GM19239 (cell line): Measurements from ENCODE around the gene THRA.
A peak's percentile ranks its signal among the peaks of the same experiment; 100 is the strongest.

Experiments
- DNase-seq: peaks from one replicate; pipeline ENCODE4 v3.0.0; 2011; ENCODE audit warnings: low spot score; ENCODE audit not compliant: insufficient read length
- FAIRE-seq: peaks from 2 replicates; lab custom pipeline; 2011; peaks lifted over from hg19 to GRCh38; lab: Jason Lieb, UNC

The THRA gene

GRCh38 chr17:40075201-40075941 is 12.6 kb downstream of the THRA start:
- DNase-seq (no peak), FAIRE-seq (peak; percentile 75)

GRCh38 chr17:40075942-40076498 is 13.3 kb downstream of the THRA start:
- DNase-seq (no peak), FAIRE-seq (no peak)

- FAIRE-seq (no peak), DNase-seq (no peak)
These were observed 13.8 kb downstream of the THRA start for GRCh38 chr17:40076591-40076990.

- FAIRE-seq: no peak
These were observed 16.8 kb downstream of the THRA start for GRCh38 chr17:40079545-40079944.

GRCh38 chr17:40084477-40084876 is 21.7 kb downstream of the THRA start:
- DNase-seq (no peak), FAIRE-seq (no peak)

More at GRCh38 chr17:40079545-40079944, 16.8 kb downstream of the THRA start:
- no peak for DNase-seq

GRCh38 chr17:40086150-40087044 is 23.6 kb downstream of the THRA start:
- FAIRE-seq (no peak), DNase-seq (peak; percentile 75)

- FAIRE-seq: no peak
These were observed 24.5 kb downstream of the THRA start for GRCh38 chr17:40087049-40087794.

GRCh38 chr17:40087903-40088718 is 25.3 kb downstream of the THRA start:
- no peak for FAIRE-seq
- DNase-seq: no peak

More at GRCh38 chr17:40087049-40087794, 24.5 kb downstream of the THRA start:
- DNase-seq: no peak

GRCh38 chr17:40089077-40089895 is 26.5 kb downstream of the THRA start:
- FAIRE-seq: no peak
- DNase-seq: no peak

- DNase-seq (no peak), FAIRE-seq (no peak)
These were observed 27.7 kb downstream of the THRA start for GRCh38 chr17:40090237-40091119.

- DNase-seq: no peak
These were observed 29.1 kb downstream of the THRA start for GRCh38 chr17:40091691-40092397.

GRCh38 chr17:40092581-40092980 is 29.8 kb downstream of the THRA start:
- FAIRE-seq: no peak

More at GRCh38 chr17:40091691-40092397, 29.1 kb downstream of the THRA start:
- no peak for FAIRE-seq

GRCh38 chr17:40093005-40093579 is 30.3 kb downstream of the THRA start:
- DNase-seq (no peak), FAIRE-seq (no peak)

More at GRCh38 chr17:40092581-40092980, 29.8 kb downstream of the THRA start:
- no peak for DNase-seq

- FAIRE-seq (no peak), DNase-seq (no peak)
These were observed 30.9 kb downstream of the THRA start for GRCh38 chr17:40093580-40094201.

GRCh38 chr17:40094874-40095273 is 32.1 kb downstream of the THRA start:
- FAIRE-seq (no peak), DNase-seq (no peak)

- DNase-seq (no peak), FAIRE-seq (no peak)
These were observed 32.7 kb downstream of the THRA start for GRCh38 chr17:40095351-40095943.
